GM21717 (cell line): Measurements from ENCODE around the gene NIPAL3.
"Not testable (repeated sequence)": the region's sequence is repeated elsewhere in the genome, so short reads cannot be mapped to it uniquely, and the experiment has no call there.

ENCODE experiments used
- ATAC-seq: cut with Tn5 transposase; IDR thresholded peaks from one replicate; pipeline ENCODE4 v1.9.1; 2021; ENCODE audit warnings: mild to moderate bottlenecking, moderate library complexity; ENCODE audit not compliant: unreplicated experiment

Gene NIPAL3

GRCh38 chr1:24455272-24455671 is 39.7 kb downstream of the NIPAL3 start:
- ATAC-seq, result no peak

- no peak for ATAC-seq
Observed at GRCh38 chr1:24457866-24458265, 42.3 kb downstream of the NIPAL3 start.

GRCh38 chr1:24459551-24460266 is 44.1 kb downstream of the NIPAL3 start:
- ATAC-seq, result no peak

- not testable (repeated sequence) for ATAC-seq
Observed at GRCh38 chr1:24462128-24462527, 46.5 kb downstream of the NIPAL3 start.

GRCh38 chr1:24463776-24464735 is 48.5 kb downstream of the NIPAL3 start:
- no peak for ATAC-seq

- ATAC-seq, result no peak
Observed at GRCh38 chr1:24465099-24465498, 49.5 kb downstream of the NIPAL3 start.

- no peak for ATAC-seq
Observed at GRCh38 chr1:24465638-24466037, 50.0 kb downstream of the NIPAL3 start.

- no peak for ATAC-seq
Observed at GRCh38 chr1:24468685-24469316, 53.2 kb downstream of the NIPAL3 start.

GRCh38 chr1:24470592-24470991 is 55.0 kb downstream of the NIPAL3 start:
- ATAC-seq, result no peak

- ATAC-seq, result no peak
Observed at GRCh38 chr1:24472527-24473251, 57.1 kb downstream of the NIPAL3 start.

GRCh38 chr1:24474193-24474592 is 58.6 kb downstream of the NIPAL3 start:
- no peak for ATAC-seq

GRCh38 chr1:24475700-24476099 is 60.1 kb downstream of the NIPAL3 start:
- ATAC-seq, result no peak

GRCh38 chr1:24476571-24476970 is 61.0 kb downstream of the NIPAL3 start:
- ATAC-seq, result no peak

- no peak for ATAC-seq
Observed at GRCh38 chr1:24477309-24477708, 61.7 kb downstream of the NIPAL3 start.

- ATAC-seq, result no peak
Observed at GRCh38 chr1:24481101-24481500, 65.5 kb downstream of the NIPAL3 start.

GRCh38 chr1:24481843-24482610 is 66.4 kb downstream of the NIPAL3 start:
- no peak for ATAC-seq

GRCh38 chr1:24483441-24483840 is 67.8 kb downstream of the NIPAL3 start:
- ATAC-seq, result no peak

- ATAC-seq, result no peak
Observed at GRCh38 chr1:24484199-24484598, 68.6 kb downstream of the NIPAL3 start.

- ATAC-seq, result no peak
Observed at GRCh38 chr1:24486331-24487065, 70.9 kb downstream of the NIPAL3 start.
